ENCODE results near the gene SF3B4.

GRCh38 chr1:149917571-149918144 is 9.9 kb downstream of the SF3B4 start, which contains the start of gene SV2A:
- no peak for TF ChIP-seq CTCF (IDR thresholded peaks at IDR 0.05)
- TF ChIP-seq, protein P1, sequence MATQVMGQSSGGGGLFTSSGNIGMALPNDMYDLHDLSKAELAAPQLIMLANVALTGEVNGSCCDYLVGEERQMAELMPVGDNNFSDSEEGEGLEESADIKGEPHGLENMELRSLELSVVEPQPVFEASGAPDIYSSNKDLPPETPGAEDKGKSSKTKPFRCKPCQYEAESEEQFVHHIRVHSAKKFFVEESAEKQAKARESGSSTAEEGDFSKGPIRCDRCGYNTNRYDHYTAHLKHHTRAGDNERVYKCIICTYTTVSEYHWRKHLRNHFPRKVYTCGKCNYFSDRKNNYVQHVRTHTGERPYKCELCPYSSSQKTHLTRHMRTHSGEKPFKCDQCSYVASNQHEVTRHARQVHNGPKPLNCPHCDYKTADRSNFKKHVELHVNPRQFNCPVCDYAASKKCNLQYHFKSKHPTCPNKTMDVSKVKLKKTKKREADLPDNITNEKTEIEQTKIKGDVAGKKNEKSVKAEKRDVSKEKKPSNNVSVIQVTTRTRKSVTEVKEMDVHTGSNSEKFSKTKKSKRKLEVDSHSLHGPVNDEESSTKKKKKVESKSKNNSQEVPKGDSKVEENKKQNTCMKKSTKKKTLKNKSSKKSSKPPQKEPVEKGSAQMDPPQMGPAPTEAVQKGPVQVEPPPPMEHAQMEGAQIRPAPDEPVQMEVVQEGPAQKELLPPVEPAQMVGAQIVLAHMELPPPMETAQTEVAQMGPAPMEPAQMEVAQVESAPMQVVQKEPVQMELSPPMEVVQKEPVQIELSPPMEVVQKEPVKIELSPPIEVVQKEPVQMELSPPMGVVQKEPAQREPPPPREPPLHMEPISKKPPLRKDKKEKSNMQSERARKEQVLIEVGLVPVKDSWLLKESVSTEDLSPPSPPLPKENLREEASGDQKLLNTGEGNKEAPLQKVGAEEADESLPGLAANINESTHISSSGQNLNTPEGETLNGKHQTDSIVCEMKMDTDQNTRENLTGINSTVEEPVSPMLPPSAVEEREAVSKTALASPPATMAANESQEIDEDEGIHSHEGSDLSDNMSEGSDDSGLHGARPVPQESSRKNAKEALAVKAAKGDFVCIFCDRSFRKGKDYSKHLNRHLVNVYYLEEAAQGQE (IDR thresholded peaks at IDR 0.05; ENCODE audit: insufficient read depth in 1 of 2, low read depth in 2 of 2, low read length in 1 of 2), result no peak
- no peak for TF ChIP-seq POLR2AphosphoS5 (IDR thresholded peaks at IDR 0.05; ENCODE audit: low read depth, low read length)
